ENCODE measurements around the gene STARD7. TPM values are rescaled to one million over a fixed set of nuclear protein-coding genes. Genes with fewer than 3 reads are reported as not detected.

The STARD7 gene
- total and polyA plus RNA-seq, 2 donors from 2014 or later, result 96.6 to 112 TPM

DNA sequence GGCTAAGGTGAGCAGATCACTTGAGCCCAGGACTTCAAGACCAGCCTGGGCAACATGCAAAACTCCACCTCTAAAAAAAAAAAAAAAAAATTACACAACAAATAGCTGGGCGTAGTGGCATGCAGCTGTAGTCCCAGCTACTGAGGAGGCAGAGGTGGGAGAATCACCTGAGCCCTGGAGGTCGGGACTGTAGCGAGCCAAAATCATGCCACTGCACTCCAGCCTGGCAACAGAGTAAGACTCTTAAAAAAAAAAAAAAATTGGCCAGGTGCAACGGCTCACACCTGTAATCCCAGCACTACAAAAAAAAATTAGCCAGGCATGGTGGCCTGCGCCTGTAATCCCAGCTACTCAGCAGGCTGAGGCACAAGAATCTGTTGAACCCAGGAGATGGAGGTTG, 7.3 kb downstream of the STARD7 start:
- TF ChIP-seq CTCF (IDR thresholded peaks at IDR 0.05; ENCODE audit: borderline replicate concordance, extremely low read depth, insufficient read depth), result no peak
- peaks cover 0 to 24% (median 17%) of the 10 kb centered on the region in 3 donors for H3K4me1 ChIP-seq (ENCODE audit: control insufficient read depth in 2 of 3, insufficient read depth in 2 of 3, low read depth in 1 of 3, low read length in 3 of 3)
- no peaks in the 10 kb centered on the region for H3K9me3 ChIP-seq (ENCODE audit: control insufficient read depth in 2 of 3, insufficient read depth in 1 of 3, low read length in 3 of 3)
- FAIRE-seq, result no peak
- H3K27ac ChIP-seq (ENCODE audit: low read depth in 2 of 2, low read length in 2 of 2), result no peak overlapping the region
- H3K9ac ChIP-seq (ENCODE audit: low read length in 3 of 3), result no peak overlapping the region
- H3K4me3 ChIP-seq (ENCODE audit: low read length in 3 of 3), result no peak overlapping the region
- intact Hi-C loops (cut with DNase I), result no loop called here
- no peaks in the 10 kb centered on the region for H3K27me3 ChIP-seq (ENCODE audit: control insufficient read depth, insufficient read depth, low read length)
- DNase-seq, result no peak
- no peaks in the 10 kb centered on the region for H3K36me3 ChIP-seq (ENCODE audit: control insufficient read depth in 2 of 3, insufficient read depth in 3 of 3, low read length in 3 of 3)

- no peak for TF ChIP-seq CTCF (IDR thresholded peaks at IDR 0.05; ENCODE audit: borderline replicate concordance, extremely low read depth, insufficient read depth)
- no peak for DNase-seq
- H3K4me3 ChIP-seq (ENCODE audit: low read length in 3 of 3), result no peak overlapping the region
- no peak overlapping the region for H3K9ac ChIP-seq (ENCODE audit: low read length in 3 of 3)
- peaks cover 0 to 15% (median 10%) of the 10 kb centered on the region in 3 donors for H3K4me1 ChIP-seq (ENCODE audit: control insufficient read depth in 2 of 3, insufficient read depth in 2 of 3, low read depth in 1 of 3, low read length in 3 of 3)
- H3K27me3 ChIP-seq (ENCODE audit: control insufficient read depth, insufficient read depth, low read length), result no peaks in the 10 kb centered on the region
- no peaks in the 10 kb centered on the region for H3K9me3 ChIP-seq (ENCODE audit: control insufficient read depth in 2 of 3, insufficient read depth in 1 of 3, low read length in 3 of 3)
- no peak for FAIRE-seq
- peaks cover 0 to 13% (median 11%) of the 10 kb centered on the region in 3 donors for H3K36me3 ChIP-seq (ENCODE audit: control insufficient read depth in 2 of 3, insufficient read depth in 3 of 3, low read length in 3 of 3)
- H3K27ac ChIP-seq (ENCODE audit: low read depth in 2 of 2, low read length in 2 of 2), result no peak overlapping the region
- intact Hi-C loops (cut with DNase I), result no loop called here
Measured at GRCh38 chr2:96198921-96199320, 9.7 kb downstream of the STARD7 start.

DNA sequence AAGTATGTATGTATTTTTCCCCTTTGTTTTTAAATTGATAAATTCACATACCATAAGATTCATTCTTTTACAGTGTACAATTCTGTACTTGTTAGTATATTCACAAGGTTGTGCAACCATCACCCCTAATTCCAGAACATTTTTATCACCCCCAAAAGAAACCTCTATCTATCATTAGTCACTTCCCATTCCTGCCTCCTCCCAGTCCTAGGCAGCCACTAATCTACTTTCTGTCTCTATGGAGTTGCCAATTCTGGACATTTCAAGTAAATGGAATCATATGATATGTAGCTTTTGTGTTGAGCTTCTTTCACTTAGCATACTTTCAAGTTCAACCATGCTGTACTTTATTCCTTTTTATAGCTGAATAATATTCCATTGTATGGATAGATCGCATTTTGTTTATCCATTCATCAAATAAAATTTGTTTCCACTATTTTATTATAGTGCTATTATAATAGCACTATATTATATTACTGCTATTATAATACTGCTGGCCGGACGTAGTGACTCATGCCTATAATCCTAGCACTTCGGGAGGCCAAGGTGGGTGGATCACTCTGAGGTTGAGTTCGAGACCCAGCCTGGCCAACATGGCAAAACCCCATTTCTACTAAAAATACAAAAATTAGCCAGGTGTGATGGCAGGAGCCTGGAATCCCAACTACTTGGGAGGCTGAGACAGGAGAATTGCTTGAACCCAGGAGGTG, 10.9 kb downstream of the STARD7 start:
- H3K4me1 ChIP-seq (ENCODE audit: control insufficient read depth in 2 of 3, insufficient read depth in 2 of 3, low read depth in 1 of 3, low read length in 3 of 3), result peaks cover 0 to 8% (median 2%) of the 10 kb centered on the region in 3 donors
- intact Hi-C loops (cut with DNase I), result no loop called here
- H3K9me3 ChIP-seq (ENCODE audit: control insufficient read depth in 2 of 3, insufficient read depth in 1 of 3, low read length in 3 of 3), result no peaks in the 10 kb centered on the region
- no peak overlapping the region for H3K9ac ChIP-seq (ENCODE audit: low read length in 3 of 3)
- H3K27me3 ChIP-seq (ENCODE audit: control insufficient read depth, insufficient read depth, low read length), result no peaks in the 10 kb centered on the region
- peaks cover under 1 to 24% (median 21%) of the 10 kb centered on the region in 3 donors for H3K36me3 ChIP-seq (ENCODE audit: control insufficient read depth in 2 of 3, insufficient read depth in 3 of 3, low read length in 3 of 3)
- no peak overlapping the region for H3K4me3 ChIP-seq (ENCODE audit: low read length in 3 of 3)
- no peak for TF ChIP-seq CTCF (IDR thresholded peaks at IDR 0.05; ENCODE audit: borderline replicate concordance, extremely low read depth, insufficient read depth)
- DNase-seq (no peak), FAIRE-seq (no peak)
- H3K27ac ChIP-seq (ENCODE audit: low read depth in 2 of 2, low read length in 2 of 2), result no peak overlapping the region

Measured in kidney (tissue), 14 donors.